K562 (cell line): ENCODE measurements around the gene MCFD2. TPM values are rescaled to one million over a fixed set of nuclear protein-coding genes. Genes with fewer than 3 reads are reported as not detected.
A peak's percentile ranks its signal among the peaks of the same experiment; 100 is the strongest.

Experiments
- ATAC-seq: fragments of 200-7000 bp; cut with Tn5 transposase; 3 replicates; pipeline ENCODE4 v1.9.1; 2020; ENCODE audit warnings: moderate library complexity
- BruUV-seq: library from RNA; stranded (reverse); fragments of 400-500 nt; replicated peaks from 2 replicates; lab custom pipeline; 2021; lab: Mats Ljungman, UMichigan
- CTCF ChIA-PET: fragments of 300-600 bp; formaldehyde crosslinking; extraction: SDS; loops from one replicate; lab custom pipeline; 2021; ENCODE audit warnings: low intra/inter-chr PET ratio; lab: Yijun Ruan, JAX
- POLR2A ChIA-PET: fragments of 300-600, 350-650 bp; sonication (Branson Sonifier 250); formaldehyde crosslinking; extraction: SDS; loops from one replicate; lab custom pipeline; 2021; ENCODE audit warnings: antibody characterized with exemption, inconsistent platforms; lab: Yijun Ruan, JAX
- DNase-seq, 4 experiments: peaks; one replicate each; pipeline versions ENCODE4 v3.0.0 to v3.0.0-alpha.2; 2011 to 2018; ENCODE audit warnings: low spot score in 3 of 4, mixed read lengths in 3 of 4; ENCODE audit errors: extremely low read depth in 1 of 4
- FAIRE-seq: peaks from 2 replicates; lab custom pipeline; 2011; peaks lifted over from hg19 to GRCh38; lab: Jason Lieb, UNC
- H2AFZ ChIP-seq: 2 replicates; pipeline ENCODE4 v1.6.0; 2011; ENCODE audit warnings: low read depth, low read length, control low read depth, inconsistent platforms
- H3K27ac ChIP-seq: fragments of 200-600 bp; 3 replicates; pipeline ENCODE4 v1.8.0; 2011; ENCODE audit warnings: low read depth, mild to moderate bottlenecking, control low read depth, inconsistent platforms, low read length, moderate library complexity, mixed read lengths; ENCODE audit errors: extremely low read depth
- H3K27me3 ChIP-seq, 2 experiments: fragments of 300-600 bp in 1 of 2; 2 replicates in 1 of 2; 3 replicates in 1 of 2; pipeline versions ENCODE4 v1.6.0 to v1.8.0; 2011; ENCODE audit warnings: inconsistent platforms in 2 of 2, low read length in 2 of 2, mild to moderate bottlenecking in 1 of 2, mixed read lengths in 1 of 2, moderate library complexity in 1 of 2; ENCODE audit not compliant: control insufficient read depth in 2 of 2, insufficient read depth in 2 of 2
- H3K36me3 ChIP-seq: fragments of 300-600 bp; 3 replicates; pipeline ENCODE4 v1.8.0; 2011; ENCODE audit warnings: mild to moderate bottlenecking, low read length, inconsistent platforms; ENCODE audit not compliant: control insufficient read depth, insufficient read depth
- H3K4me1 ChIP-seq, 2 experiments: fragments of 200-600 bp in 1 of 2; replicated peaks in 1 of 2; 2 replicates in 1 of 2; 3 replicates in 1 of 2; pipeline versions ENCODE4 v1.5.1 to v1.8.0; 2011; ENCODE audit warnings: inconsistent platforms in 2 of 2, low read length in 2 of 2, mild to moderate bottlenecking in 1 of 2, mixed read lengths in 1 of 2, moderate library complexity in 1 of 2; ENCODE audit not compliant: control insufficient read depth in 2 of 2, insufficient read depth in 2 of 2
- H3K4me2 ChIP-seq: 2 replicates; pipeline ENCODE4 v1.6.1; 2011; ENCODE audit warnings: low read length, control low read depth, inconsistent platforms, mixed read lengths; ENCODE audit not compliant: insufficient read depth
- H3K4me3 ChIP-seq: fragments of 200-600 bp; sonication (generic), shearing (Covaris generic); 2 replicates; pipeline ENCODE4 v1.5.1; 2016; ENCODE audit warnings: control low read depth, inconsistent platforms
- H3K79me2 ChIP-seq: fragments of 200-600 bp; 3 replicates; pipeline ENCODE4 v1.8.0; 2011; ENCODE audit warnings: low read length, inconsistent platforms; ENCODE audit not compliant: control insufficient read depth, insufficient read depth
- H3K9ac ChIP-seq, 2 experiments: 2 replicates each; pipeline versions ENCODE4 v1.6.0 to v1.6.1; 2011; ENCODE audit warnings: low read depth in 2 of 2, low read length in 2 of 2, control low read depth in 1 of 2, inconsistent platforms in 1 of 2, mild to moderate bottlenecking in 1 of 2, mixed read lengths in 1 of 2; ENCODE audit not compliant: insufficient read depth in 1 of 2
- H3K9me1 ChIP-seq: one replicate; pipeline ENCODE4 v1.6.0; 2011; ENCODE audit warnings: inconsistent platforms, mild to moderate bottlenecking, low read length, moderate library complexity; ENCODE audit not compliant: control insufficient read depth, insufficient read depth
- H3K9me3 ChIP-seq: replicated peaks from 2 replicates; pipeline ENCODE4 v1.5.1; 2011; ENCODE audit warnings: low read depth, low read length, inconsistent platforms; ENCODE audit not compliant: control insufficient read depth, insufficient read depth
- H4K20me1 ChIP-seq: replicated peaks from 2 replicates; pipeline ENCODE4 v1.6.1; 2011; ENCODE audit warnings: low read length, inconsistent platforms, mixed read lengths; ENCODE audit not compliant: control insufficient read depth, insufficient read depth
- CBFA2T3 ChIP-seq: fragments of 450-650 bp; IDR thresholded peaks from 2 replicates; pipeline ENCODE4 v1.6.1; 2017
- TRIM24 ChIP-seq, 2 experiments: fragments of 450-650 bp; IDR thresholded peaks; 2 replicates each; pipeline ENCODE4 v1.6.1; 2016
- XRCC4 ChIP-seq: IDR thresholded peaks from one replicate; pipeline ENCODE4 v1.6.1; 2011; ENCODE audit not compliant: insufficient read depth, insufficient read length; ENCODE audit errors: extremely low read depth
- ZNF584 ChIP-seq: fragments of 200-800 bp; sonication (Bioruptor generic); IDR thresholded peaks from 2 replicates; pipeline ENCODE4 v1.6.1; 2016; ENCODE audit warnings: low read depth, mild to moderate bottlenecking, missing genetic modification characterization, missing compliant biosample characterization
- WGBS: fragments of 100-300 bp; shearing (Covaris generic); methylation state at CpG from one replicate; pipeline ENCODE4 v1.1.6; 2016; ENCODE audit warnings: low coverage, mixed read lengths; ENCODE audit not compliant: insufficient coverage; ENCODE audit errors: missing lambda C conversion rate; 5-methylcytosine and 5-hydroxymethylcytosine counted together
- in situ Hi-C: fragments of 300-500 bp; cut with MboI; formaldehyde crosslinking; loops from 4 replicates; pipeline ENCODE4 v1.15.0; 2018; ENCODE audit warnings: inconsistent platforms, mixed read lengths
- intact Hi-C: fragments of 100-400 bp; cut with micrococcal nuclease; formaldehyde crosslinking; loops from 2 replicates; pipeline ENCODE4 v1.14.2; 2022
- polyA plus RNA-seq, 8 experiments: library from polyadenylated mRNA; depleted of rRNA in 4 of 8; stranded (reverse) in 5 of 8; unstranded in 3 of 8; fragments of >200 nt; fragmentation: Nextera tagmentation in 2 of 8; fragmentation: Illumina TruSeq in 1 of 8; extraction: Ambion mirVana in 2 of 8; extraction: Trizol in 1 of 8; gene quantifications; 2 replicates each; pipeline versions ENCODE4 v1.2.1 to v1.2.3, GENCODE V29; 2011 to 2014; ENCODE audit warnings: inconsistent platforms in 1 of 8, missing spikeins in 1 of 8
- total RNA-seq, 7 experiments: library from RNA; depleted of rRNA in 6 of 7; stranded (reverse); fragments of >200 nt in 6 of 7; fragmentation: Illumina TruSeq in 2 of 7; extraction: Trizol in 2 of 7; gene quantifications; 2 replicates each; pipeline versions ENCODE4 v1.2.1 to v1.2.3, GENCODE V29; 2011 to 2021; ENCODE audit warnings: low replicate concordance in 1 of 7
- TF ChIP-seq, protein P1 (sequence below): fragments of 150-350 bp; conservative IDR thresholded peaks from 2 replicates; pipeline ENCODE4 v1.6.1; 2014; ENCODE audit warnings: low read length

The MCFD2 gene
- total and polyA plus RNA-seq, 9 of the 15 experiments (the other 6 are each of a cell fraction or from before 2014, with no cell fraction given): 78.6 to 237 (median 123) TPM

GRCh38 chr2:46862514-46862913 lies 53.1 kb downstream of the MCFD2 start:
- Histone ChIP-seq H3K36me3 (no peaks in the 10 kb centered on the region), H3K9me3 (peaks cover 9% of the 10 kb centered on the region; the same call in 1 of the 2 replicates), H3K27ac (no peak overlapping the region), H4K20me1 (no peaks in the 10 kb centered on the region), H3K79me2 (no peaks in the 10 kb centered on the region), H3K4me3 (no peak overlapping the region), H3K9me1 (no peaks in the 10 kb centered on the region), H3K9ac (no peak overlapping the region), H2AFZ (no peak overlapping the region), H3K4me2 (no peak overlapping the region; the same call in 1 of the 2 replicates), H3K27me3 (peaks cover 0 to 7% of the 10 kb centered on the region in 2 experiments; a peak in 1 of 5 replicates), H3K4me1 (peaks cover 3 to 11% of the 10 kb centered on the region in 2 experiments; a peak in 3 of 5 replicates)
- TF ChIP-seq, protein P1, sequence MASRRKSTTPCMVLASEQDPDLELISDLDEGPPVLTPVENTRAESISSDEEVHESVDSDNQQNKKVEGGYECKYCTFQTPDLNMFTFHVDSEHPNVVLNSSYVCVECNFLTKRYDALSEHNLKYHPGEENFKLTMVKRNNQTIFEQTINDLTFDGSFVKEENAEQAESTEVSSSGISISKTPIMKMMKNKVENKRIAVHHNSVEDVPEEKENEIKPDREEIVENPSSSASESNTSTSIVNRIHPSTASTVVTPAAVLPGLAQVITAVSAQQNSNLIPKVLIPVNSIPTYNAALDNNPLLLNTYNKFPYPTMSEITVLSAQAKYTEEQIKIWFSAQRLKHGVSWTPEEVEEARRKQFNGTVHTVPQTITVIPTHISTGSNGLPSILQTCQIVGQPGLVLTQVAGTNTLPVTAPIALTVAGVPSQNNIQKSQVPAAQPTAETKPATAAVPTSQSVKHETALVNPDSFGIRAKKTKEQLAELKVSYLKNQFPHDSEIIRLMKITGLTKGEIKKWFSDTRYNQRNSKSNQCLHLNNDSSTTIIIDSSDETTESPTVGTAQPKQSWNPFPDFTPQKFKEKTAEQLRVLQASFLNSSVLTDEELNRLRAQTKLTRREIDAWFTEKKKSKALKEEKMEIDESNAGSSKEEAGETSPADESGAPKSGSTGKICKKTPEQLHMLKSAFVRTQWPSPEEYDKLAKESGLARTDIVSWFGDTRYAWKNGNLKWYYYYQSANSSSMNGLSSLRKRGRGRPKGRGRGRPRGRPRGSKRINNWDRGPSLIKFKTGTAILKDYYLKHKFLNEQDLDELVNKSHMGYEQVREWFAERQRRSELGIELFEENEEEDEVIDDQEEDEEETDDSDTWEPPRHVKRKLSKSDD: no peak
- TF ChIP-seq ZNF584: no peak
- no peak for TF ChIP-seq XRCC4
- TF ChIP-seq CBFA2T3: peak; percentile 23; the same call in 1 of the 2 replicates
- no peak for TF ChIP-seq TRIM24 (IDR thresholded peaks at IDR 0.05)
- ATAC-seq (no peak), FAIRE-seq (no peak), DNase-seq (no peak)
- intact Hi-C loops: no loop called here
- BruUV-seq: no TSS peak
- in situ Hi-C loops: no loop called here
- 4% methylated on average over 2 of the region's 2 CpGs for WGBS
- ChIA-PET POLR2A (interaction anchor here (1.2 kb wide), 1 partner anchor 12 kb away, joined by 4 read pairs; no protein-coding TSS in a partner anchor), CTCF (no interaction called here)
